GM21529 (cell line): Measurements from ENCODE around the gene COQ8A.

ENCODE experiments used
- ATAC-seq: cut with Tn5 transposase; IDR thresholded peaks from one replicate; pipeline ENCODE4 v1.9.1; 2021; ENCODE audit not compliant: unreplicated experiment

COQ8A gene

DNA sequence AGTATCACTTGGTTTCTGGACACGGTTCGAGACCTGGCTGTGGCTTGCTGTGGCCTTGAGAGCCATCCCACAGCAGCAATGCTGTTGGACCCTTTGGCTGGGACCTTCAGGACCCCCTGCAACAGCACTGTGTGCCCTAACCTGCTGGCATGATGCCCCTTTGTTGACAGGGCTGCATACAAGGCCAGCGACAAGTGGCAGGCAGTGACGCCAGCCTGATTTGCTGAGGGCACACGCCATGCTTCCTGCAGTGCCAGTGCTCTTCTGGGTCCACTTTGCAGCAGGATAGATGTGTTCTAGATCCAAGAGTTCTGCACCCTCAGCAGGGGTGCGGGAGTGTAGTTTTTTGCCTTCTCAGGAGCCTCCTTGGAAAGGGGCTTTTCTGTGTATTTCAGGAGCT, 32.8 kb downstream of the COQ8A start:
- no peak for ATAC-seq

DNA sequence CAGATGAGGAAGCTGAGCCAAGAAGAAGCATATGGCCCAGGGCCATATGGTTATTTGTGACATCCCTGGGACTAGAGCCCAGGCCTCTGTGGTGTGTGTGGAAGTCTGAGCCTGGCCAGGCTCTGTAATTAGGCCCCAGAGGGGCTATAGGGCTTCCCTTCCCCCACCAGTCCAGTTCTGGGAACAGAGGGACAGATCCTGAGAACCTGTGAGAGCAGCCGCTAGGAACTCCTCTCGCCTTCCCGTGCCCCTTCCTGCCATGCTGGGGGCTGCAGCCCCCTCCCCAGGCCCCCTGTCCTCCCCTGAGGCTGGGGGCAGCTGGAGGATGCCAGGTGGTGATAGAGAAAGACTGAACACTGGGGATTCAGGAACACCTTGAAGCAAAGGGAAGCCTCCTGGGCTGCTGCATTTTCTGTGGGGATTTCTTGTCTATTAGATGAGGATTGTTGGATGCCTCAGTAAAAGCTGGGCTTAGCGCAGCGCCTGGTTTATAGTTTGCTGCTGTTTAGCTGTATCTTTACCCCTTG, 33.3 kb downstream of the COQ8A start:
- ATAC-seq: no peak

- ATAC-seq: no peak
These were observed 33.9 kb downstream of the COQ8A start for GRCh38 chr1:226973898-226974543.

DNA sequence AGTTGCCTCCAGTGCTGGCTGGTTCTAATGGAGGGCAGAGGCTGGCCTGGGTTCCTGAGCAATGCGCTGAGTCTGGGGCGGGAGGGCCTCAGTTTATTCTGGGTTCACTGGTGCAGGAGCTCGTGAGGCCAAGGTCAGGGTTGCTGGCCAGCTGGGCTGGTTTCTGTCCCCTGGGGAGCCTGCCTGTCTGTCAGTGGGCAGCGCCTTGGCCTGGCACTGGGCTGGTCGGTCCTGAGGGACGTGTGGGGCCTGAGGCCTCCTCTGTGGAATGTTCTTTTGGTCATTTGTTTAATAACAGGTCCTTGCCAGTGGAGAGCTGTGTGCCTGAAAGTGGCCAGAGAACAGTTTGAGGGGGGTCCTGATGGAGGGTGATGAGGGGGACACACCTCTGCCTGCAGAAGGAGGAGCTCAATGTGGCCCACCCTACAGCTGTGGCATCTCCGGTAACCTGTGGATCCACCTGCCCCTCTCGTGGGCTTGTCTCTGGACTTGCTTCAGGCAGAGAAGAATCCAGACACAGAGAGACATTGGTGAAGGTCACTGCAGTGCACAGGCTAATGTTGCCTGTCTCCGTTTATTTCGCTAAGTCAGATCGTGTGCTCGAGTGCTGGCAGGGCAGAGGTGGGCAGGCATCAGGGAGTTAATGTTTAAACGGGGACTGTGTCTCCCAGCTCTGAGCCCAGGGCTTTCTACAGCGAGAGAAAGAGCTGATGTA, 34.6 kb downstream of the COQ8A start:
- no peak for ATAC-seq

DNA sequence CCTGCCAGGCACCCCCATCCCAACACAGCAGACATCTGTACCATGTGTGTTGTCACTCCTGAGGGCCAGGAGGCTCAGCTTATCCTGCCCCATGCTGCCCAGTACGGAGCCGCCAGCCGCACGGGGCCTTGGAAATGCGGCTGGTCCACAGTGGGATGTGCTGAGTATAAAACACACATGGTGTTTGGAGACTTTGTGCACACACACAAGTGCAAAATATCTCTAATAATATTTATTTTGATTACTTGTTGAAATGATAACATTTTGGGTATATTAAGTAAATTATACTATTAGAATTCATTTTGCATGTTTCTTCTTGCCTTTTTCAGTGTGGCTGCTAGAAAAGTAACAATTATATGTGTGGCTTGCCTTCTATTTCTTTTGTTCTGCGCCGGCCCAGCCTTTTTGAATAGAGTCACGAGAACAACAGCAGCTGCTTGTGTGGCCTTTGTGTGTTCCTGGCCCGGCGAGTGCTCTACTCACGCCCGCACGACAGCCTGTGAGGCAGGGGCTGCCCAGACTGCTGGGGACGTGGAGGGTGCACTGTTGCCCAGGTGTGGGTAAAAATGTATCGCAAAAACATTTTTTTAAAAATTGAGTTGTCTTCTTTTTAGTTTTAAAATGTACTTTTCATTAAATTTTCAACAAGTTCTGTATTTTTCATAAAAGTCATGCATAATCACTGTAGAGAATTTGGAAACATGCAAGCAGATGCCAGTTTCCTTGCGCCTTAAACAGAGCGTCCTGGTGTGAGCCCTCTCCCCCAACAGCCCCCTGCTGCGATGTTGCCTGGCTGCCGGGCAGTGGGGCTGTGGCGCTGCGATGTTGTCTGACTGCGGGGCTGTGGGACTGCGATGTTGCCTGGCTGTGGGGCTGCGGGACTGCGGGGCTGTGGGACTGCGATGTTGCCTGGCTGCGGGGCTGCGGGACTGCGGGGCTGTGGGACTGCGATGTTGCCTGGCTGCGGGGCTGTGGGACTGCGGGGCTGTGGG, 35.5 kb downstream of the COQ8A start:
- no peak for ATAC-seq

GRCh38 chr1:226976276-226976977, 36.3 kb downstream of the COQ8A start:
- no peak for ATAC-seq

DNA sequence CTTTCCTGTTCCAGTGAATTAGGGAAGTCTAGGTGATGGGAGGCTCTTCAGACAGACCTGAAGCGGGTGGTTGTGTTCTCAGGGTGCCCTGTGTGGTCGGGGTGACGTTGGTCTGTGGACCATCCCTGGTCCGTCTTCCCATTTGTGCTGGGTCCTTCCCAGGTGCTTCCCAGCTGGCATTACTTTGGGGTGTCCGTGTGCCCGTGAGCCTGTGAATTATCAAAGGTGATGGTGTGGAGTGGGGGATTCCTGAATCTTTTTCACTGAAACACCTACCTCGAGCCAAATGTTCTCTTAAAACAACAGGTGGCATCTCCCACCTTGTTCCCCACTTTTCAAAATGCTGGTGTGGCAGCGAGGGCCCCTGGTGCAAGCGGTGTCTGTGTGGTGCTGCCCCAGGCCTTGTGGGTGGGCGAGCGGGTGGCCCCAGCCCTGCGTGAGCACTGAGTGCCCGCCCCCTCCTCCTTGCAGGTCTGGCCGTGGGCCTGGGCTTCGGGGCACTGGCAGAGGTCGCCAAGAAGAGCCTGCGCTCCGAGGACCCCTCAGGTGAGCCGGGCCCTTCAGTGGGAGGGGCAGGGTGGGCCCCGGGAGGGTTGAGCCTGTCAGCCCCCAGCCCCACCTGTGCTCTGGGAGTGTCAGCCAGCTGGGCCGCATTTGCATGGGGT, 37.0 kb downstream of the COQ8A start:
- ATAC-seq: no peak

- no peak for ATAC-seq
These were observed 37.7 kb downstream of the COQ8A start for GRCh38 chr1:226977643-226978431.

DNA sequence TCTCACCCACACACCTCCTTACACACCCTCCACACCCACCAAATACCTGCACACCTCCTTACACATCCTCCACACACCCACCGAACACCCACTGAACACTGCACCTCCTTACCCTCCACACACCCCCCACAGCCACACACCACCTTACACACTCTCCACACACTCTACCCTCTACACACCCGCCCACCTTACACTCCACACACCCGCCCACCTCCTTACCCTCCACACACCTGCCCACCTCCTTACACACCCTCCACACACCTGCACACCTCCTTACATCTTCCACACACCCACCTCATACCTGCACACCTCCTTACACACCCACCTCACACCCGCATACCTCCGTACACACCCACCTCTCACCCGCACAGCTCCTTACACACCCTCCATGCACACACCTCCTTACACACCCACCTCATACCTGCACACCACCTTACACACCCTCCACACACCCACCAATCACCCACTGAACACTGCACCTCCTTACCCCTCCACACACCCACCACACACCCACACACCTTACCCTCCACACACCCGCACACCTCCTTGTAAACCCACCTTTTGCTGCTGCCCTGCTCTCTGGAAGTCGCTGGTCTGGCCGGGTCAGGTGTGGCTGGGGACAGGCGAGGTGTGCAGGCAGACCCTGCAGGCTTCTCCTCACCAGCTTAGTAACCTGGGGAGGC, 38.5 kb downstream of the COQ8A start:
- ATAC-seq: no peak

GRCh38 chr1:226979115-226979516, 39.0 kb downstream of the COQ8A start:
- ATAC-seq: no peak

GRCh38 chr1:226979517-226980121, 39.5 kb downstream of the COQ8A start:
- ATAC-seq: no peak

- ATAC-seq: no peak
These were observed 40.0 kb downstream of the COQ8A start for GRCh38 chr1:226980122-226980560.

GRCh38 chr1:226980565-226981385, 40.7 kb downstream of the COQ8A start:
- ATAC-seq: no peak

GRCh38 chr1:226981386-226981817, 41.3 kb downstream of the COQ8A start:
- no peak for ATAC-seq

DNA sequence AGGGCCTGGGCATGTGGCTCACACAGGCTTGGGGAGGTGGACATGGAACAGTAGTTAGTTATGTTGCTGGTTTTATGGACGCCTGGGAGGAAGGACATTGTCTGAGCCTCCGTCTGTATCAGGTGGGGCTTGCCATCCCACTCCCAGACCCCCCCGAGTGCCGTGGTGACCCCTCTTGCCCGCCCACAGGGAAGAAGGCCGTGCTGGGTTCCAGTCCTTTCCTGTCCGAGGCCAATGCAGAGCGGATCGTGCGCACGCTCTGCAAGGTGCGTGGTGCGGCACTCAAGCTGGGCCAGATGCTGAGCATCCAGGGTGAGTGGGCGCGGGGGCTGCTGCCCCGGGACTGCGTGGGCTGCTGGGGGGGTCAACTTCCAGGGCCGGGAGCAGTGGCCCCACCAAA, 41.7 kb downstream of the COQ8A start:
- no peak for ATAC-seq

GRCh38 chr1:226982451-226983177, 42.5 kb downstream of the COQ8A start:
- ATAC-seq: no peak
